Prostate gland (tissue), 2 donors: ENCODE results near the gene KCNN1. TPM values are rescaled to one million over a fixed set of nuclear protein-coding genes. Genes with fewer than 3 reads are reported as not detected.
A peak's percentile ranks its signal among the peaks of the same experiment; 100 is the strongest.
"Not testable (repeated sequence)": the region's sequence is repeated elsewhere in the genome, so short reads cannot be mapped to it uniquely, and the experiment has no call there.

ENCODE experiments used
- DNase-seq: peaks from one replicate; pipeline ENCODE4 v3.0.0-alpha.2; 2019; ENCODE audit warnings: low spot score
- H3K27ac ChIP-seq, 2 donors: fragments of 200-600 bp; sonication (generic); 2 replicates each; pipeline ENCODE4 v1.5.1; 2017 to 2019
- H3K27me3 ChIP-seq: fragments of 200-600 bp; sonication (generic); replicated peaks from 2 replicates; pipeline ENCODE4 v1.5.1; 2019; ENCODE audit not compliant: insufficient read depth
- H3K36me3 ChIP-seq, 2 donors: fragments of 200-600 bp; sonication (generic); 1 replicate in 1 of 2; 2 replicates in 1 of 2; pipeline versions ENCODE4 v1.5.1 to v1.8.1; 2017 to 2019
- H3K4me1 ChIP-seq: fragments of 200-600 bp; sonication (generic); replicated peaks from 2 replicates; pipeline ENCODE4 v1.5.1; 2019
- H3K4me3 ChIP-seq, 2 donors: fragments of 200-600 bp; sonication (generic); 2 replicates each; pipeline ENCODE4 v1.5.1; 2017 to 2019
- H3K9me3 ChIP-seq: fragments of 200-600 bp; sonication (generic); 2 replicates; pipeline ENCODE4 v1.5.1; 2017
- CTCF ChIP-seq, 4 experiments: fragments of 200-600 bp in 2 of 4; fragments of 450-650 bp in 2 of 4; sonication (generic) in 2 of 4; IDR thresholded peaks; 1 replicate in 3 of 4; 2 replicates in 1 of 4; pipeline ENCODE4 v1.5.1; 2016 to 2019; ENCODE audit warnings: antibody characterized with exemption in 4 of 4, mild to moderate bottlenecking in 2 of 4, moderate library complexity in 2 of 4
- POLR2A ChIP-seq: fragments of 450-650 bp; IDR thresholded peaks from one replicate; pipeline ENCODE4 v1.6.1; 2016; ENCODE audit warnings: antibody characterized with exemption, mild to moderate bottlenecking
- POLR2AphosphoS5 ChIP-seq: sonication (generic); formaldehyde crosslinking; IDR thresholded peaks from one replicate; pipeline ENCODE4 v1.6.1; 2017; ENCODE audit warnings: antibody characterized with exemption
- WGBS: methylation state at CpG from one replicate; pipeline ENCODE4 v1.1.5; 2018; 5-methylcytosine and 5-hydroxymethylcytosine counted together
- intact Hi-C: fragments of 100-400 bp; cut with DNase I; formaldehyde crosslinking; loops from one replicate; pipeline ENCODE4 v1.14.2; 2022
- total RNA-seq, 2 donors: library from RNA; depleted of rRNA; stranded (reverse); fragments of >200 nt; gene quantifications; one replicate each; pipeline ENCODE4 v1.1.0, GENCODE V29; 2016

Gene KCNN1
- total RNA-seq, 2 donors from 2014 or later: 0.36 to 5.6 TPM

- Histone ChIP-seq H3K9me3 (no peaks in the 10 kb centered on the region), H3K4me3 (no peak overlapping the region), H3K4me1 (peaks cover 4% of the 10 kb centered on the region), H3K27me3 (no peaks in the 10 kb centered on the region), H3K36me3 (no peaks in the 10 kb centered on the region), H3K27ac (peak overlapping the region; percentile 9 to 28)
- no peak for TF ChIP-seq CTCF (IDR thresholded peaks at IDR 0.05)
- TF ChIP-seq POLR2AphosphoS5: no peak
- TF ChIP-seq POLR2A: no peak
- no peak for DNase-seq
- intact Hi-C loops: no loop called here
- WGBS: 21% methylated on average over 8 of the region's 8 CpGs
Observed at GRCh38 chr19:18029617-18030338, 62.9 kb downstream of the KCNN1 start.

GRCh38 chr19:18031401-18031800 lies 64.5 kb downstream of the KCNN1 start:
- H3K36me3 ChIP-seq, H3K4me3 ChIP-seq, H3K9me3 ChIP-seq, intact Hi-C loops, H3K27ac ChIP-seq, H3K27me3 ChIP-seq, H3K4me1 ChIP-seq: not testable (repeated sequence)
- WGBS: 33% methylated on average over 5 of the region's 5 CpGs
- peak; percentile 76 for TF ChIP-seq POLR2AphosphoS5
- DNase-seq: peak; percentile 60

GRCh38 chr19:18032102-18032501 lies 65.2 kb downstream of the KCNN1 start:
- intact Hi-C loops, H3K4me3 ChIP-seq, H3K27me3 ChIP-seq, H3K27ac ChIP-seq, H3K4me1 ChIP-seq, H3K9me3 ChIP-seq, DNase-seq, H3K36me3 ChIP-seq: not testable (repeated sequence)
- 53% methylated on average over 2 of the region's 2 CpGs for WGBS

- H3K4me1 ChIP-seq: no peaks in the 10 kb centered on the region
- TF ChIP-seq POLR2AphosphoS5 (no peak), CTCF (IDR thresholded peaks at IDR 0.05) (no peak), POLR2A (no peak)
- H3K27me3 ChIP-seq: no peaks in the 10 kb centered on the region
- no peak overlapping the region for H3K4me3 ChIP-seq
- no peak overlapping the region for H3K27ac ChIP-seq
- DNase-seq: no peak
- H3K9me3 ChIP-seq: no peaks in the 10 kb centered on the region
- intact Hi-C loops: no loop called here
- H3K36me3 ChIP-seq: no peaks in the 10 kb centered on the region
- 64% methylated on average over 2 of the region's 2 CpGs for WGBS
Observed at GRCh38 chr19:18041054-18041453, 74.1 kb downstream of the KCNN1 start.

GRCh38 chr19:18043676-18044075 lies 76.8 kb downstream of the KCNN1 start:
- no peak overlapping the region for H3K27ac ChIP-seq
- no peak overlapping the region for H3K4me3 ChIP-seq
- no peaks in the 10 kb centered on the region for H3K27me3 ChIP-seq
- no peaks in the 10 kb centered on the region for H3K4me1 ChIP-seq
- TF ChIP-seq POLR2A: no peak
- no peak for TF ChIP-seq POLR2AphosphoS5
- no peak for TF ChIP-seq CTCF (IDR thresholded peaks at IDR 0.05)
- intact Hi-C loops: no loop called here
- no peaks in the 10 kb centered on the region for H3K9me3 ChIP-seq
- H3K36me3 ChIP-seq: no peaks in the 10 kb centered on the region
- 96% methylated on average over 3 of the region's 3 CpGs for WGBS
- DNase-seq: no peak

- Histone ChIP-seq H3K27me3 (no peaks in the 10 kb centered on the region), H3K27ac (peak overlapping the region; percentile 47 to 53), H3K4me3 (peak overlapping the region; percentile 9 to 16), H3K36me3 (no peaks in the 10 kb centered on the region), H3K4me1 (no peaks in the 10 kb centered on the region), H3K9me3 (no peaks in the 10 kb centered on the region)
- intact Hi-C loops: no loop called here
- no peak for TF ChIP-seq CTCF (IDR thresholded peaks at IDR 0.05)
- TF ChIP-seq POLR2AphosphoS5: peak; percentile 78
- peak; percentile 74 for DNase-seq
- WGBS: 9% methylated on average over 12 of the region's 12 CpGs
Observed at GRCh38 chr19:18044825-18045304, 78.0 kb downstream of the KCNN1 start.
